Hematopoietic multipotent progenitor cell treated with erythropoietin and hydrocortisone succinate and interleukin-3 and kit ligand, for 4 days (in vitro differentiated cells): ENCODE results near the gene BEST1.
A peak's percentile ranks its signal among the peaks of the same experiment; 100 is the strongest.
"Not testable (repeated sequence)": the region's sequence is repeated elsewhere in the genome, so short reads cannot be mapped to it uniquely, and the experiment has no call there.

Experiments
- DNase-seq: peaks from one replicate; pipeline ENCODE4 v3.0.0-alpha.2; 2015

BEST1 gene

DNA sequence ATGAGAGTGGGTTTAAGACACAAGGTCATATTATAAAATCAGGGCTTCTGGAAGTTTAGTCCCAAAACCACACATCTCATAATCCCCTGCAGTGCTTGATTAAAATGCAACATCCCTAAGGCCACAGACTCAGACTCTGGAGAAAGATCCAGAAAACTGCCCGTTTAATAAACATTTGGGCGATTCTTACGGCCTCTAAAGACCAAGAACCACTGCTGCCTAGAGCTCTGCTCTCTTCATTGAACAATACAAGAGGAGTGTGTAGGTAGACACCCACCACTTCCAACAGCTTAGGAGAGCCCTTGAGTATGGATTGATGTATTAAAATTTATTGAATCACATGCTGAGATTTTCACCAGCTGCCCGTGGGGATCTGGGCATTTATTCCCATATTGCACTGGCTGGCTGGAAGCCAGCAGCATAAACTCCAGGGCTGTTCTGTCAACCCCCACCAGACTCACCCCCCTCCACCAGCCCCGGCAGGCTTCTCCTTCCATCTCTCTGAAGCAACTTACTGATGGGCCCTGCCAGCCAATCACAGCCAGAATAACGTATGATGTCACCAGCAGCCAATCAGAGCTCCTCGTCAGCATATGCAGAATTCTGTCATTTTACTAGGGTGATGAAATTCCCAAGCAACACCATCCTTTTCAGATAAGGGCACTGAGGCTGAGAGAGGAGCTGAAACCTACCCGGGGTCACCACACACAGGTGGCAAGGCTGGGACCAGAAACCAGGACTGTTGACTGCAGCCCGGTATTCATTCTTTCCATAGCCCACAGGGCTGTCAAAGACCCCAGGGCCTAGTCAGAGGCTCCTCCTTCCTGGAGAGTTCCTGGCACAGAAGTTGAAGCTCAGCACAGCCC, 749 bp upstream of the BEST1 start:
- peak; percentile 64 for DNase-seq

DNA sequence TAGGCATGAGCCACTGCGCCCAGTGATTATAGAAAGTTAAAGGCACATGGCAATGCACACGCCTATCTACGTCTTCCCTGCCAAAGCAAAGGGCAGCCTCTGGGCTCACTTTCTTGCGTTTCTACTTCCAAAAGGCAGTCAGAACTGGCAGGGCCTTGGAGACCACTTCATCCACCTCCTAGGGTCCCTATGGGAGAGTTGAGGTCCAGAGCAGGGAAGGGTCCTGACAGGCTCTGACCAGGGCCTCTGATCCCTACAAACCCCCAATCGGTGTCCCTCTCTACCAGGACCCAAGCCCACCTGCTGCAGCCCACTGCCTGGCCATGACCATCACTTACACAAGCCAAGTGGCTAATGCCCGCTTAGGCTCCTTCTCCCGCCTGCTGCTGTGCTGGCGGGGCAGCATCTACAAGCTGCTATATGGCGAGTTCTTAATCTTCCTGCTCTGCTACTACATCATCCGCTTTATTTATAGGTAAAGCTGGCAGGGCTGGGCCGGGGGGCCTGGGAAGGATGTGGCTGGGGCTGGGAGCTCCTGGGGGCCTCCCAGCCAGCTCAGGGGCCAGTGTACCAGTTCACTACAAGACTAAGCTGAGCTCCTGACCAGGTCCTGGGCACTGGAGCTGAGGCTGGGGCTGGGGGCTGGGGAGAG, 1.5 kb downstream of the BEST1 start:
- DNase-seq: no peak

DNA sequence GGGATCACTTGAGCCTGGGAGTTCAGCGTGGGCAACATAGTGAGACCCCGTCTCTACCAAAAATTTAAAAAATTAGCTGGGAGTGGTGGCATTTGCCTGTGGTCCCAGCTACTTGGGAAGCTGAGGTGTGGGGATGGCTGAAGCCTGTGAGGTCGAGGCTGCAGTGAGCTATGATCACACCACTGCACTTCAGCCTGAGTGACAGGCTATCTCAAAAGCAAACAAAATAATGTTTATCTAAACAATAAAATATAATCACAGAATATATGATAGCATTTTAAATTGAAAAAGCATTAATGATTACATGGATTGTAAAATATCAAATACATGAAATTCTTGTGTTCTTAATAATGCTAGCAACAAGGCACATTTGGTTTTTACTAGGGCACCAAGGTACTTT, 2.7 kb downstream of the BEST1 start:
- DNase-seq: no peak

DNA sequence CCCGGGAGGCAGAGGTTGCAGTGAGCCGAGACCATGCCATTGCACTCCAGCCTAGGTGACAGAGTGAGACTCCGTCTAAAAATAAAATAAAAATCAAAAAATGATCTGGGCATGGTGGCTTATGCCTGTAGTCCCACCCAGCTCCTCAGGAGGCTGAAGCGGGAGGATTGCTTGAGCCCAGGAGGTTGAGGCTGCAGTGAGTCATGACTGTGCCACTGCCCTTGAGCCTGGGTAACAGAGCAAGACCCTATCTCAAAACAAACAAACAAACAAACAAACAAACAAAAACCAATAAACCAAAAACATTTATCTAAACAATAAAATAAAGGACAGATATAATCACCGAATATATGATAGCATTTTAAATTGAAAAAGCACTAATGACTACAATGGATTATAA, 3.5 kb downstream of the BEST1 start:
- DNase-seq: not testable (repeated sequence)

DNA sequence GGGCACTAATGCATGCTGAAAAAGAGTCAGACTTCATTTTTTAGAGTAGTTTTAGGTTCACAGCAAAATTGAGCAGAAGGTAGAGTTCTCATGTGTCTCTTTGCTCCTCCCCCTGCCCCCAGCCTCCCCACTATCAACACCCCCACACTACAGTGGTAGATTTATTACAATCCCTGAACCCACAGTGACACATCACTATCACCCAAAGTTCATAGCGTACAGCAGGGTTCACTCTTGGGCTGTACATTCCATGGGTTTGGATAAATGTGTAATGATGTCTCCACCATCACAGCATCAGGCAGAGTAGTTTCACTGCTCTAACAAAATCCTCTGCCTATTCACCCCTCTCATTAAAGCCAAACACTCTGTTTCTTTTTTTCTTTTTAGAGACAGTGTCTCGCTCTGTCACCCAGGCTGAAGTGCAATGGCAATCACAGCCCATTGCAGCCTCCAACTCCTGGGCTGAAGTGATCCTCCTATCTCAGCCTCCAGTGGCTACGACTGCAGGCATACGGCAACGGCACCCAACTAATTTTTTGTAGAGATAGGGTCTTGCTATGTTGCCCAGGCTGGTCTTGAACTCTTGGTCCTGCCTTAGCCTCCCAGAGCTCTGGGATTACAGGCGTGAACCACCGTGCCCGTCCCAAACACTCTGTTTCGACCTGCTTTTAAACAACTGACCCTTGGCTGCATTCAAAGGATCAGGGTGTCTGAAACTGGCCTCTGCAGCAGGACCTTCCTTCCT, 4.1 kb downstream of the BEST1 start:
- peak; percentile 69 for DNase-seq

DNA sequence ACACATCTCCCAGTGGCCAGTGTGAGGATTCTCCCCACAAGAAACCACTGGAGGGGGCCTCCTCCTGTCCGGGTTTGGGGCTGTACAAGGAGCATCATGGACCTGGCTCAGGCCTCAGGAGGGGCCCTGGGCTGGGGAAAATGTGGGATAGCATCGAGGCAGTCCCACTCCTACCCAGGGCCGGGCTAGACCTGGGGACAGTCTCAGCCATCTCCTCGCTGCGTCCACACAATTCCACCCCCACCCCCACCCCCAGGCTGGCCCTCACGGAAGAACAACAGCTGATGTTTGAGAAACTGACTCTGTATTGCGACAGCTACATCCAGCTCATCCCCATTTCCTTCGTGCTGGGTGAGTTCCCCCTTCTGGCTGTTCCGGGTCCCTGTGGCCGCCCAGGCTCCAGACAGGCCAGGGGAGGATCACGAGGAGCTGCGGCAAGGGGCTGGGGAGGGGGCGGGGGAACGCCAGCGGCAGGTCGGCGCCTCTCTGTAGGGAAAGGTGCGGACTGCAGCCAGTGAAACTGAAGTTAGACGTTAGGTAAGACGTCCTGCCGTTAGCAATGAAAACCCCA, 4.8 kb downstream of the BEST1 start:
- DNase-seq: peak; percentile 75

DNA sequence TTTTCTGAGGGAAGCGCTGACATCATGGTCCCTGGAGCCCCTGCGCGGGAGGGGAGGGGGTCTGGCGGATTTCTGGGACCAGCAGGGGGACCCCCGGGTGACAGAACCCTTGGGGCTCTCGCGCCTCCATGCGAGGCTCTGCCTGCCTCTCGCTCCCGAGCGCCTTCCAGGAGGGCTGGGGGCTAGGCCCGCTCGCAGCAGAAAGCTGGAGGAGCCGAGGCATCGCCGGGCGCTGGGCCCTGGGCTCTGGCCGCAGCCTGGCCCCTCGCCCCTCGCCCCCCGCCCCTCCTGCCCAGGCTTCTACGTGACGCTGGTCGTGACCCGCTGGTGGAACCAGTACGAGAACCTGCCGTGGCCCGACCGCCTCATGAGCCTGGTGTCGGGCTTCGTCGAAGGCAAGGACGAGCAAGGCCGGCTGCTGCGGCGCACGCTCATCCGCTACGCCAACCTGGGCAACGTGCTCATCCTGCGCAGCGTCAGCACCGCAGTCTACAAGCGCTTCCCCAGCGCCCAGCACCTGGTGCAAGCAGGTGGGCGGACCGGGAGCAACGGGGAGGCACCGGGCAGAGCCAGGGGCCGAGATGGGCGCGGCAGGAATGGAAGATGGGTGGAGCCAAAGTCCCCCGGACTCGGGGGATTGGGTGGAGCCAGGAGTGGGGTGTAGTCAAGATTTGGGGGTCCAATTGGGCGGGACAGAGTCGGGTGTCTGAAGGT, 5.4 kb downstream of the BEST1 start:
- DNase-seq: no peak

DNA sequence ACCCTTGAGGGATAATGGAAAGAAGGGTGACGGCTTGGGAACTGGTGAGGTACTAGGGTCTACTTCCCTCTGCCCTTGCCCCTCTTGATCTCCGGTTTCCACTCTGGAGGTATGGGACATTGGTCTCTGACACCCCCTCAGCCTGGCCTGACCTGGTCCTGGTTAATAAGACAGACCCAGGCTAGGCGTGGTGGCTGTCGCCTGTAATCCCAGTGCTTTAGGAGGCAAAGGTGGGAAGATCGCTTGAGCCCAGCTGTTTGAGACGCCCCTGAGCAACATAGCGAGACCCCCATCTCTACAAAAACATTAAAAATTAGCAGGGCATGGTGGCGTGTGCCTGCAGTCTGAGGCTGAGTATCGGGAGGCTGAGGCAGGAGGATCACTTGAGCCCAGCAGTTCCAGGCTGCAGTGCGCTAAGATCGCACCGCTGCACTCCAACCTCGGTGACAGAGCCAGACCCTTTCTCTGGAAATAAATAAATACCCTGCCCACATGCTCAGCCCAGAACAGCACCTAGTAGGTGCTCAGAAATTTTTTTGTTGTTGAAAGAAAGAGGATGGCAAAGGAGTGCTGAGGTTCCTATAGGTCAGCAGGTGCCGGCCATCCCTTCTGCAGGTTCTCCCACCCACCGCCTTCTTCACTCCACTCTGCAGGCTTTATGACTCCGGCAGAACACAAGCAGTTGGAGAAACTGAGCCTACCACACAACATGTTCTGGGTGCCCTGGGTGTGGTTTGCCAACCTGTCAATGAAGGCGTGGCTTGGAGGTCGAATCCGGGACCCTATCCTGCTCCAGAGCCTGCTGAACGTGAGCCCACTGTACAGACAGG, 6.3 kb downstream of the BEST1 start:
- DNase-seq: no peak

DNA sequence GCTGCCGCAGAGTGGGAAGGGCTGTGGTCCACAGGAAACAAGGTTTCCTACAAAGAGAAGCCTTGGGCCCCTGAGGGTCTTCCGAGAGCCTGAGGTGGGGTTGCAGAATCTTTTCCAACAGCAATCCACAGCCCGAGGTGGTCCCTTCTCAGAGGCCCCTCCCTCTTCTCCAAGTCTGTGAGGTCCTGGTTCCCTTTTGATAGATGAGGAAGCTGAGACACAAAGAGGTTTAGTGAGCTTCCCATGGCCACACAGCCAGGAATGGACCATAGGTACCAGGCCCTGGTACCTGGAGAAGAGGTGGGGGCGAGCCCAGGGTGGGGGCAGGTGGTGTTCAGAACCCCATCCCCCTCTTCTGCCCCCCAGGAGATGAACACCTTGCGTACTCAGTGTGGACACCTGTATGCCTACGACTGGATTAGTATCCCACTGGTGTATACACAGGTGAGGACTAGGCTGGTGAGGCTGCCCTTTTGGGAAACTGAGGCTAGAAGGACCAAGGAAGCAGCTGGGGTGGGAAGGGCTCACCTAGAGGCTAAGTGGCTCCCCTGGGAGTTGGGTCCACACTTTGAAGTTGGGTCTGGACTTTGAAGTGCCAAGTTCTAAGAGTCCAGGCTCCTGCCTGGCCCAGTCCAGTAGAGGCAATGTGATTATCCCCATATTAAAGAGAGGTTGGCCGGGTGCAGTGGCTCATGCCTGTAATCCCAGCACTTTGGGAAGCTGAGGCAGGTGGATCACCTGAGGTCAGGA, 7.0 kb downstream of the BEST1 start:
- no peak for DNase-seq

DNA sequence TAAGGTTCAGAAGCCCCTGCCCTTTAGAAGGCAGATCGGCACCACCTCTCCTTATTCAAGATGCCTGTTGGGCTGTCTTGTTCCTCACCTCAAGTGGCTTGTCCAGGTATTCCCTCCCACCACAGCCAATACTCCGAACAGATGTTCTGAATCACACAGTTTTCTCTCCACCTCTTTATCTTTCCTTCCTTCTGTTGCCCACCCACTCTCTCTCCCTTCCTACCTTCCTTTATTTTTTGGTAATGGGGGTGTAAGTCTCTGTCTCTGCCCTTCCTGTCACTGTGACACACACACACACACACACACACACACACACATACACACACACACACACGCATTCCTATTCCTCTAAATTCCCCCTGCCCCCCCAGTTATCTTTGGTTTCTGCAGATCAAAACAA, 8.4 kb downstream of the BEST1 start:
- no peak for DNase-seq

DNA sequence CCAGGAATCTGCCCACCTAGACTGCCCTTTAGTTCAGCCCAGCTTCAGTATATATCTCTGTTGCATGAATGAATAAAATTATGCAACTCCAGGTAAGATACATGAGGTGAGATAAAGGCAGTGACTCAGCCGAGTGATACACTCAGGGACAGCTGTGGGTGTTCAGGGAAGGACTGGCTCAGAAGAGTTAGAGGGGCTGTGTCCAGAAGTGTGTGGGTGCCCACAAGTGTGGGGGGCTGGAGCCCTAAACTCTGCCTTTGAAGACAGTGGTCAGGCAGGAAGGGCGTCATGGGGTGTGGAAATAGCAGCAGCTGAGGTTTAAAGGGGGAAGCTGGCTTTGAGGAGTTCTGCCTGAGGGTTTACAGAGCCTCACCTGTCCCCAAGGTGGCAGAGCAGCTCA, 9.0 kb downstream of the BEST1 start:
- DNase-seq: no peak

DNA sequence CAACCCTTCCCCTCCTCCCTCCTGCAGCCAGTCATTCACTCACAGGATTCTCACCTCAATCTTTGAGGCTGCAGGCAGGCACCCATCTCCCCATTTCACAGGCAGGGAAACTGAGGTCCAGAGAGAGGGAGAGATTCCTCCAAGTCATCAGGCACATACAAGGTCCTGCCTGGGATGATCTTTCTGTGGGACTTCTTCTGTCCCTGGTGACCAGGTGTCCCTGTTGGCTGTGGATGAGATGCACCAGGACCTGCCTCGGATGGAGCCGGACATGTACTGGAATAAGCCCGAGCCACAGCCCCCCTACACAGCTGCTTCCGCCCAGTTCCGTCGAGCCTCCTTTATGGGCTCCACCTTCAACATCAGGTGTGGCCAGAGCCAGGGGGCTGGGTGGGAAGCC, 9.5 kb downstream of the BEST1 start:
- DNase-seq: no peak

DNA sequence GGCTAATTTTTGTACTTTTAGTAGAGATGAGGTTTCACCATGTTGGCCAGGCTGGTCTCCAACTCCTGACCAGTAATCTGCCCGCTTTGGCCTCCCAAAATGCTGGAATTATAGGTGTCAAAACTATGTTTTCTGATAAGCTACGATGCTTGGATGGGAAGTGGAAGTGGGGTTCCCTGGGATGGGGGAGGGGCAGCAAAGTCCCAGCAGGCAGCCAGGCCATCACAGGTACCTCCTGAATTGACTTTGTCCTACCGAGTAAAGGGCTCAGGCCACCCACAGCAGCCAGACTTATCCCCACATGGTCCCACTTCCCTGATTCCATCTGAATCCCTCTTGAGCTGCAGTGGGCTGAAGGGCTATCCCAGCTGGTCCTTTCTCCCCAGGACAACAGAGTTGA, 10.4 kb downstream of the BEST1 start:
- no peak for DNase-seq

DNA sequence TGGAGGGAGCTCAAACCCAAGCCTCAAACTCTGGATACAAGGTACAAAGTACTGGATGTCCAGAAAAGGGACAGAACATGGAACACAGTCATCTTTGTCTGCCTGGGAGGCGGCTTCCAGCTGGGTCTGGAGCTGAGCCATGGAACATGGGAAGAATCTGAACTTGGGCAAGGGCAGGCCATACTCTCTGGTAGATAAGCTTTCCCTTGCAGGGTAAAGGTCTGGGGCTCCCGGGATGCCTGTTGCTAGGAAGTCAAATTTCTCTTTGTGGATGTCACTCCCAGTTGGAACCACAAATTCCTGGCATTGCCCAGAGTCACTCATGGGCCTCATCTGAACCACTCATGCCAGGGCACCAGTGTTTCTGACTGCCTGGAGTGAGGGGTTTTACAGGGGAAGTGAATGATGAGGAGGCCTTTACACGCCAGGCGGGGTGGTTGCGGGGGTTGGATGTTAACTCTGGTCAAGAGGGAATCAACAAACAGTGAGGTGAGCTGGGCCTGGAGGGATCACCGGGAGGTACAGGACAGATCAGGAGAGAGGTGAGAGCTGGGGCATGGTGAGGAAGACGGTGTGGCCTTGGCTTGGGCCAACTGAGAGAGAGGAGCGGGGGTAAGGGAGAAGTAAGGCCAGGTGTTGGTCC, 11.5 kb downstream of the BEST1 start:
- no peak for DNase-seq

DNA sequence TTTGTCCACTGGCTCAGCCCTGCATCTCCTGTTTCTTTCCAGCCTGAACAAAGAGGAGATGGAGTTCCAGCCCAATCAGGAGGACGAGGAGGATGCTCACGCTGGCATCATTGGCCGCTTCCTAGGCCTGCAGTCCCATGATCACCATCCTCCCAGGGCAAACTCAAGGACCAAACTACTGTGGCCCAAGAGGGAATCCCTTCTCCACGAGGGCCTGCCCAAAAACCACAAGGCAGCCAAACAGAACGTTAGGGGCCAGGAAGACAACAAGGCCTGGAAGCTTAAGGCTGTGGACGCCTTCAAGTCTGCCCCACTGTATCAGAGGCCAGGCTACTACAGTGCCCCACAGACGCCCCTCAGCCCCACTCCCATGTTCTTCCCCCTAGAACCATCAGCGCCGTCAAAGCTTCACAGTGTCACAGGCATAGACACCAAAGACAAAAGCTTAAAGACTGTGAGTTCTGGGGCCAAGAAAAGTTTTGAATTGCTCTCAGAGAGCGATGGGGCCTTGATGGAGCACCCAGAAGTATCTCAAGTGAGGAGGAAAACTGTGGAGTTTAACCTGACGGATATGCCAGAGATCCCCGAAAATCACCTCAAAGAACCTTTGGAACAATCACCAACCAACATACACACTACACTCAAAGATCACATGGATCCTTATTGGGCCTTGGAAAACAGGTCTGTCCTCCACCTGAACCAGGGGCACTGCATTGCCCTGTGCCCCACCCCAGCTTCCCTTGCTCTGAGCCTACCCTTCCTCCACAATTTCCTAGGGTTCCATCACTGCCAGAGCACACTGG, 12.3 kb downstream of the BEST1 start:
- DNase-seq: no peak

DNA sequence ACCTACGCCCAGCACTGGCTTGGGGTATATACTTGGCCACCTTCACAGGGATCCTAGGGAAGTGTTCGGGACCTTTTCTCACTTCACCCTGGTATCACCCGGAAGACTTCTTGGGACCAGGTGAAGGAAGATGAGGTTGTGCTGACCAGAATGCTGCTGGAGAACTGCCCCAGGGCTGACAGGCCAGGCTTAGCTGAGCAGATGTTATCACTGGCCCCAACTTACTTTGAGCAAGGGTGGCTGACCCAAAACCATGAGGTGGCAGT, 12.8 kb downstream of the BEST1 start:
- DNase-seq: no peak

DNA sequence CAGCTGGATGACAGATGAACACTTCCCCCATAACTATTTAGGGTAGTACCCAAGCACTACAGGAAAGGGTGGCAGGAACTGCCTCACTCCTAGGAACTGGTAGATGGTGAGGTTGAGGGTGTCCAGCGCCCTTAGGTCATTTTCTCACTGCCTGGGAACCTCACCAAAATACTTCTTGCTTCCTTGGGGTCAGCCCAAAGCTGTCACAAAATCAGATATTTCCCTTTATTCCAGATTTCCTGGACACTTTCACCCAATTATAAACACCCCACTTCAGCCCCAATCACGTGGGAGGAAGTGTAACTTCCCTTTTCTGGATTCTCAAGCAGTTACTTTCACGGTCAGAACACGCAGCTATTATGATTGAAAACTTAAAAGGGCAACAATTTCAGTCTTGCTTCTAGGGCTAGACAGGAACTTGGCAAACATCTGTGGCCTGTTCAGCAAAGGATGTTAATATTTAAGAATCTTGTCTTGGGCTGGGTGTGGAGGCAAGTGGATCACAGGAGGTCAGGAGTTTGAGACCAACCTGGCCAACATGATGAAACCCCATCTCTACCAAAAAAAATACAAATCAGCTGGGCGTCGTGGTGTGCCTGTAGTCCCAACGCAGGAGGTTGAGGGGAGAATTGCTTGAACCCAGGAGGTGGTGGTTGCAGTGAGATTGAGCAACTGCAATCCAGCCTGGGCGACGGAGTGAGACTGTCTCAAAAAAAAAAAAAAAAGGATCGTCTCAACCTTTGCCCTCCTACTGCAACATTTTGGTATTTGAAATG, 13.3 kb downstream of the BEST1 start:
- DNase-seq: peak; percentile 89

DNA sequence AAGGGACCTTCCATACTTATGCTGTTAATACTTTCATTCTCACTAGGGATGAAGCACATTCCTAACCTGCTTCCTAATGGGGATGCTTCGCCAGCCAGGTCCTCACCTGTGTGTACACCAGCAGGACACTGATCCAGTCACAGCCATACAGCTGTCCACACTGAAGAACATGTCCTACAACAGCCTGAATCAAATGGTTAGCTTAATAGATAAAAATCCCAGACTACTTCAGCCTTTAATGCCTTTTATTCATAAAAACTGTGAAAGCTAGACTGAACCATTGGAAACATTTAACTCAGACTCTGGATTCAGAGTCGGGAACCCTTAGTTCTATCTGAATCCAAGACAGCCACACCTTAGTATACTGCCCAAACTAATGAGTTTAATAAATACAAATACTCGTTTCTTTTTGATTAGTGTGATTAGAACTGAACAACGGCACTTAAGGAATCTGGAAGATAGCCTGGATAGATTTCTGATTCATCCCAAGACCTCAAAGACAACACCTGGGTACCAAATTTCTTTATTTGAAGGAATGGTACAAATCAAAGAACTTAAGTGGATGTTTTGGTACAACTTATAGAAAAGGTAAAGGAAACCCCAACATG, 14.0 kb downstream of the BEST1 start:
- DNase-seq: no peak
